OCI-LY1 (cell line): ENCODE results near the gene LYRM7.

Experiments used
- EZH2 ChIP-seq: fragments of 200-600 bp; sonication (generic), shearing (Covaris generic); IDR thresholded peaks from 2 replicates; pipeline ENCODE4 v1.8.0; 2017; ENCODE audit warnings: borderline replicate concordance, mixed run types, mild to moderate bottlenecking, antibody characterized with exemption, low read length, moderate library complexity, mixed read lengths
- TF ChIP-seq, protein P1 (sequence below): fragments of 200-600 bp; sonication (generic), shearing (Covaris generic); IDR thresholded peaks from 2 replicates; pipeline ENCODE4 v1.5.1; 2017; ENCODE audit warnings: mild to moderate bottlenecking, antibody characterized with exemption, low read length, moderate library complexity, mixed read lengths

- TF ChIP-seq, protein P1, sequence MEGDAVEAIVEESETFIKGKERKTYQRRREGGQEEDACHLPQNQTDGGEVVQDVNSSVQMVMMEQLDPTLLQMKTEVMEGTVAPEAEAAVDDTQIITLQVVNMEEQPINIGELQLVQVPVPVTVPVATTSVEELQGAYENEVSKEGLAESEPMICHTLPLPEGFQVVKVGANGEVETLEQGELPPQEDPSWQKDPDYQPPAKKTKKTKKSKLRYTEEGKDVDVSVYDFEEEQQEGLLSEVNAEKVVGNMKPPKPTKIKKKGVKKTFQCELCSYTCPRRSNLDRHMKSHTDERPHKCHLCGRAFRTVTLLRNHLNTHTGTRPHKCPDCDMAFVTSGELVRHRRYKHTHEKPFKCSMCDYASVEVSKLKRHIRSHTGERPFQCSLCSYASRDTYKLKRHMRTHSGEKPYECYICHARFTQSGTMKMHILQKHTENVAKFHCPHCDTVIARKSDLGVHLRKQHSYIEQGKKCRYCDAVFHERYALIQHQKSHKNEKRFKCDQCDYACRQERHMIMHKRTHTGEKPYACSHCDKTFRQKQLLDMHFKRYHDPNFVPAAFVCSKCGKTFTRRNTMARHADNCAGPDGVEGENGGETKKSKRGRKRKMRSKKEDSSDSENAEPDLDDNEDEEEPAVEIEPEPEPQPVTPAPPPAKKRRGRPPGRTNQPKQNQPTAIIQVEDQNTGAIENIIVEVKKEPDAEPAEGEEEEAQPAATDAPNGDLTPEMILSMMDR, result no peak
- TF ChIP-seq EZH2, result no peak
Observed at GRCh38 chr5:131204964-131205363, 34.2 kb downstream of the LYRM7 start.
